Activated B cell treated with CpG ODN at 0.5 μM for 24 hours (primary cell): ENCODE results near the gene GNG7. TPM values are rescaled to one million over a fixed set of nuclear protein-coding genes. Genes with fewer than 3 reads are reported as not detected.

Experiments
- ATAC-seq: fragments of 200-7000 bp; cut with Tn5 transposase; one replicate; pipeline ENCODE4 v1.10.0; 2021; ENCODE audit warnings: low read depth, mild to moderate bottlenecking, moderate library complexity
- CTCF ChIA-PET: fragments of 350-600 bp; sonication (Branson Sonifier 250); formaldehyde crosslinking; loops from one replicate; lab custom pipeline; 2021; ENCODE audit warnings: antibody characterized with exemption; lab: Charles Lee
- POLR2A ChIA-PET: fragments of 350-600 bp; sonication (Branson Sonifier 250); formaldehyde crosslinking; loops from one replicate; lab custom pipeline; 2021; ENCODE audit warnings: antibody characterized with exemption; lab: Charles Lee
- DNase-seq: peaks from one replicate; pipeline ENCODE4 v3.0.0; 2022
- H3K27ac Mint-ChIP-seq: one replicate; pipeline ENCODE4 v1.8.0; 2020; ENCODE audit warnings: mixed read lengths
- H3K27me3 Mint-ChIP-seq: one replicate; pipeline ENCODE4 v1.8.0; 2021; ENCODE audit warnings: mixed read lengths
- H3K36me3 Mint-ChIP-seq: one replicate; pipeline ENCODE4 v1.8.0; 2021; ENCODE audit warnings: low read depth, mixed read lengths
- H3K4me1 Mint-ChIP-seq: one replicate; pipeline ENCODE4 v1.8.0; 2021; ENCODE audit warnings: mixed read lengths
- H3K4me3 Mint-ChIP-seq: one replicate; pipeline ENCODE4 v1.8.0; 2020; ENCODE audit warnings: mild to moderate bottlenecking, mixed read lengths
- H3K9me3 Mint-ChIP-seq: one replicate; pipeline ENCODE4 v1.8.0; 2020; ENCODE audit warnings: mixed read lengths
- CTCF ChIP-seq: fragments of 200-600 bp; IDR thresholded peaks from one replicate; pipeline ENCODE4 v1.8.0; 2022; ENCODE audit warnings: antibody characterized with exemption, mild to moderate bottlenecking
- intact Hi-C: fragments of 100-400 bp; cut with micrococcal nuclease; formaldehyde crosslinking; loops from one replicate; pipeline ENCODE4 v1.15.1; 2024
- total RNA-seq: library from RNA; stranded (reverse); gene quantifications from 2 replicates; pipeline ENCODE4 v1.2.3, GENCODE V29; 2022

Gene GNG7
- total RNA-seq, 1 donor from 2014 or later: 35.4 TPM

GRCh38 chr19:2732157-2732725 lies 29.7 kb upstream of the GNG7 start:
- H3K9me3 Mint-ChIP-seq: no peaks in the 10 kb centered on the region
- H3K27me3 Mint-ChIP-seq: no peaks in the 10 kb centered on the region
- ChIA-PET CTCF (no interaction called here), POLR2A (no interaction called here)
- no peak overlapping the region for H3K27ac Mint-ChIP-seq
- ATAC-seq: no peak
- H3K4me1 Mint-ChIP-seq: peaks cover 31% of the 10 kb centered on the region
- DNase-seq: no peak
- intact Hi-C loops: no loop called here
- no peak overlapping the region for H3K4me3 Mint-ChIP-seq
- peaks cover 48% of the 10 kb centered on the region for H3K36me3 Mint-ChIP-seq
- TF ChIP-seq CTCF: no peak

- no peaks in the 10 kb centered on the region for H3K9me3 Mint-ChIP-seq
- ChIA-PET POLR2A (interaction anchor here (0.5 to 1.6 kb wide), 3 partner anchors 32 to 148 kb away, joined by 3 to 5 read pairs (median 4); no protein-coding TSS in a partner anchor), CTCF (interaction anchor here (0.6 kb wide), 1 partner anchor 60 kb away, joined by 3 read pairs; no protein-coding TSS in a partner anchor)
- ATAC-seq: no peak
- H3K27ac Mint-ChIP-seq: no peak overlapping the region
- H3K4me3 Mint-ChIP-seq: no peak overlapping the region
- H3K36me3 Mint-ChIP-seq: peaks cover 39% of the 10 kb centered on the region
- H3K4me1 Mint-ChIP-seq: peaks cover 33% of the 10 kb centered on the region
- intact Hi-C loops: no loop called here
- no peaks in the 10 kb centered on the region for H3K27me3 Mint-ChIP-seq
- no peak for TF ChIP-seq CTCF
- DNase-seq: no peak
Measured at GRCh38 chr19:2731181-2731995, 28.9 kb upstream of the GNG7 start.

GRCh38 chr19:2729943-2730818 lies 27.7 kb upstream of the GNG7 start:
- intact Hi-C loops: no loop called here
- Mint-ChIP-seq H3K27me3 (no peaks in the 10 kb centered on the region), H3K36me3 (peaks cover 27% of the 10 kb centered on the region), H3K27ac (no peak overlapping the region), H3K4me3 (no peak overlapping the region), H3K4me1 (peaks cover 38% of the 10 kb centered on the region), H3K9me3 (no peaks in the 10 kb centered on the region)
- TF ChIP-seq CTCF: no peak
- ATAC-seq: no peak
- POLR2A ChIA-PET: interaction anchor here (0.7 to 1.6 kb wide), 3 partner anchors 20 to 81 kb away, joined by 5 to 7 read pairs (median 5); no protein-coding TSS in a partner anchor
- DNase-seq: no peak
- CTCF ChIA-PET: no interaction called here

GRCh38 chr19:2728783-2729387 lies 26.4 kb upstream of the GNG7 start:
- ChIA-PET CTCF (no interaction called here), POLR2A (interaction anchor here (0.6 to 1.4 kb wide), 2 partner anchors 28 to 80 kb away, joined by 3 to 4 read pairs; no protein-coding TSS in a partner anchor)
- peak; percentile 45 for ATAC-seq
- Mint-ChIP-seq H3K4me3 (no peak overlapping the region), H3K27me3 (peaks cover 2% of the 10 kb centered on the region), H3K36me3 (peaks cover 14% of the 10 kb centered on the region), H3K9me3 (no peaks in the 10 kb centered on the region), H3K4me1 (peaks cover 26% of the 10 kb centered on the region), H3K27ac (no peak overlapping the region)
- TF ChIP-seq CTCF: no peak
- DNase-seq: no peak
- intact Hi-C loops: no loop called here
